Activated T-helper 9 cell treated with anti-CD3 and anti-CD28 coated beads, Interleukin-2, amount 50 U/mL, for 16 hours (primary cell): ENCODE data around the gene CACNG6.
A peak's percentile ranks its signal among the peaks of the same experiment; 100 is the strongest.
"Not testable (repeated sequence)": the region's sequence is repeated elsewhere in the genome, so short reads cannot be mapped to it uniquely, and the experiment has no call there.

Experiments
- DNase-seq: peaks from one replicate; pipeline ENCODE4 v3.0.0-alpha.2; 2020; ENCODE audit warnings: low read depth

The CACNG6 gene

DNA sequence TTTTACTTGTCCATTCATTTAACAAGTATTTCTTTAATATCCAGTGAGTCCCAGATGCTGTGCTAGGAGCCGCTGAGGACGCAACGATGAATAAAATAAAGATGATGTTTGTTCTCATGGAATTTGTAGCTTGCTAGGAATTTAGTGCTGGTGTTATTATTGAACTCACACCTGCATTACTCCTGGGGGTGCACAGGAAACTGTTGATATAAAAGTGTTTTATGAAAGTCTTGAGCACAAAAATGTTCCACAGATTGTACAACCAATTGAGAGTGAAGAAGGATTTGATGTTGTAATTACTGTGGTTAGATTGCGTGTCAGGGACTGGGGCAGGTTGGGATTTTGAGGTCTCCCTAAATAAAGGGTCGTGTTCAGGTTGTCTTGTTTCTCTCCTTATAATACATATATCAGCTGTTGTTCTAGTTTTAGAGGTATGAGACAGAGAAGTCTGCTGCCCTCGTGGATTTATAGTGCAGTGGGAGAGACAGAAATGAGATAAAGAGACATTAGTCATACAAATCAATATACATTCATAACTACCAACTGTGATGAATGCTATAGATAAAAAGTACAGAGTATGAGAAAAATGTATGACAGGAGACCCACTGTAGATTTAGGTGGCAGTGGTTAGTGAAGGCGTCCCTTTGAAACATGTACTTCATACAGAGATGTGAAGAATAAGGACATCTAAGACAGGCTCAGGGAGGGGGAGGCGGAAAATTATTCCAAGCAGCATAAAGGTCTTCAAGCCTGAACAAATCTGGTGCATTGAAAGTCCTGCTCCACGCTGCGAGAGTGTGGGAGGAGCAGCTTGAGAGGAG, 11.3 kb downstream of the CACNG6 start:
- DNase-seq, result no peak

- DNase-seq, result no peak
Observed at GRCh38 chr19:54009440-54009839, 18.0 kb downstream of the CACNG6 start.

GRCh38 chr19:54010474-54010873, 19.0 kb downstream of the CACNG6 start:
- no peak for DNase-seq

GRCh38 chr19:54011507-54012211, 20.2 kb downstream of the CACNG6 start:
- DNase-seq, result no peak

GRCh38 chr19:54013866-54014265, 22.4 kb downstream of the CACNG6 start:
- no peak for DNase-seq

GRCh38 chr19:54014920-54015560, 23.6 kb downstream of the CACNG6 start:
- no peak for DNase-seq

- DNase-seq, result no peak
Observed at GRCh38 chr19:54017261-54017660, 25.8 kb downstream of the CACNG6 start.

DNA sequence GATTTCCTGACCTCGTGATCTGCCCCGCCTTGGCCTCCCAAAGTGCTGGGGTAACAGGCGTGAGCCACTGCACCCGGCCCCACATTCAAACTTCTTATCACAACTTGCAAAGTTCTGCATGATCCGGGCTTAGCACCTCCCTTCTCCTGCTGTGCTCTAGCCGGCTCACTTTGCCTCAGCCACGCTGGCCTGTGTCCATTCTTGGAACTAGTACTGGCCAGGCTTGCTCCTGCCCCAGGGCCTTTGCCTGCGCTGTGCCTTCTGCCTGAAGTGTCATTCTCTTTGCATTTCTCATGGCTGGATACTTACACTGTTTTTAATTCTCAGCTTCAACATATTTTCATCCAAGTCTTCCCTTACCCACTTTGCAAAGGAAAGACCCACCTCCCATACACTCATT, 29.9 kb downstream of the CACNG6 start:
- no peak for DNase-seq

DNA sequence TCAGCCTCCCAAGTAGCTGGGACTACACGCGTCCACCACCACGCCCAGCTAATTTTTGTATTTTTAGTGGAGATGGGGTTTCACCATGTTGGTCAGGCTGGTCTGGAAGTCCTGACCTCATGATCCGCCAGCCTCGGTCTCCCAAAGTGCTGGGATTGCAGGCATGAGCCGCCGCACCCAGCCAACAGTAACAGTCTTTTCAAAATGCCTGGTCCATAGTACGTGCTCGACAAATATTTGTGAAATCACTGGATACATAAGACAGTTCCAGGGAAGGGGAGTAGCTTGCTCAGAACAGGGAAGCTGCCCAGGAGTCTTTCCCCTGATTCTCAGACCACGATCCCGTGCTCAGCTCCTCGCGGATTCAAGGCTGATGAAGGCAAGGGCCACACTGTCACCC, 30.5 kb downstream of the CACNG6 start:
- DNase-seq, result no peak

- no peak for DNase-seq
Observed at GRCh38 chr19:54023191-54023590, 31.8 kb downstream of the CACNG6 start.

DNA sequence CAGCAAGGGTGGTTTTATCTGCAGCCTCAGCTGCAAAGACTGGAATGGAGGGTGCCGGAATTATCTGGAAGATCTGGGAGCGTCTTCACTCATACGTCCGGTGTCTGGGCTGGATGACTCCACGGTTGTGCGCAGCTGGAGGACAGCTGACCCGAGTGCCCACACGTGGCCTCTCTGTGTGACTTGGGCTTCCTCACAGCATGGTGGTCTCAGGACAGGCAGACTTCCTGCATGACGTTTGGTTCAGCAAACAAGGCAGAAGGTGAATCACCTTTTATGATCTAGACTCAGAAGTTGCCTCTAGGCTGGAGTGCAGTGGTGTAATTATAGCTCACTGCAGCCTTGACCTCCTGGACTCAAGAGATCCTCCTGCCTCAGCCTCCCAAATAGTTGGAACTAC, 33.2 kb downstream of the CACNG6 start:
- no peak for DNase-seq

DNA sequence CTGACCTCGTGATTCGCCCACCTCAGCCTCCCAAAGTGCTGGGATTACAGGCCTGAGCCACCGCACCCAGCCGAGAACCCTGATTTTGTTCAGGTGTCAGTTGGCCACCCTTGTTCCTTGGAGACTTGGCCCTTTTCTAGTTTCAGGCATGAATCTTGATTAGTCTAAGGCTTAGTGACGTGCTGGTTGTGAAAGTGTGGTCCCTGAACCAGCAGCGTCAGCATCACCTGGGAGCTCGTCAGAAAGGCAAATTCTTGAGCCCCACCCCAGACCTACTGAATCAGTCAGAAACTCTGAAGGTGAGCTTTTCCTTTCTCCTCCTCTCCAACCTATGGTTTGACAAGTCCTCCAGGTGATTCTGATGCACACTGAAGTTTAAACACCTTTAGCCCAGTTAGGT, 35.2 kb downstream of the CACNG6 start:
- no peak for DNase-seq

DNA sequence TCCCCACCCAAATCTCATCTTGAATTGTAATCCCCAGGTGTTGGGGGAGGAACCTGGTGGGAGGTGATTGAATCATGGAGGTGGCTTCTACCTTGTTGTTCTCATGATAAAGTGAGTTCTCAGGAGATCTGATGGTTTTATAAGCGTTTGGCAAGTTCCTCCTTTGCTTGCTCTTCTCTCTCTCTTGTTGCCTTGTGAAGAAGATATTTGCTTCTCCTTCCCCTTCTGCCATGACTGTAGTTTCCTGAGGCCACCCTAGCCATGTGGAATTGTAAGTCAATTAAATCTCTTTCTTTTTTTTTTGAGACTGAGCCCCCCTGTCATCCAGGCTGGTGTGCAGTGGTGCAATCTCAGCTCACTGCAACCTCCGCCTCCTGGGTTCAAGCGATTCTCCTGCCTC, 37.9 kb downstream of the CACNG6 start:
- DNase-seq, result no peak

DNA sequence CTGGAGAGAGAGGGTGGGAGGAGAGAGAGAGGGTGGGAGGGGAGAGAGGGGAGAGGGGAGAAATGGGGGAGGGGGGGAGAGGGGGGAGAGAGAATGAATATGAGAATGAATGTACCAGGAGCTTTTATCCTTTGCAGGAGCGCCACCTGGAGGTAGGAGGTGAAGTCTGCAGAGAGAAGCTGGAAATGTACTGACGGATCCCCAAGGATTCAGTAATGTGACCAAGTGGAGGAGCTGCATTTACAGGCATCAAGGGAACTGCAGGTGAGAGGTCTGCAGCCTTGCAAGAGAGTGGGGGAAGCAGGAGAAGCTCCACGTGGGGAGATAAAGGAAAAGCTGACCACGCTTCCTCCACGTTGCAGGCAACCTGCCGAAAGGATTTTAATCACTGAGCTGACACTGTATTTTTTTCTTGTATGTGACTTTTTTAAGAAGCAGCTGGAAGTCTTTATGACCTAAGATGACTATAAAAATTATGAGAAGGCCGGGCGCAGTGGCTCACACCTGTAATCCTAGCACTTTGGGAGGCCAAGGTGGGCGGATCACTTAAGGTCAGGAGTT, 38.6 kb downstream of the CACNG6 start:
- DNase-seq, result peak; percentile 18

GRCh38 chr19:54030895-54031586, 39.6 kb downstream of the CACNG6 start:
- no peak for DNase-seq

GRCh38 chr19:54035215-54036178, 44.1 kb downstream of the CACNG6 start:
- no peak for DNase-seq

DNA sequence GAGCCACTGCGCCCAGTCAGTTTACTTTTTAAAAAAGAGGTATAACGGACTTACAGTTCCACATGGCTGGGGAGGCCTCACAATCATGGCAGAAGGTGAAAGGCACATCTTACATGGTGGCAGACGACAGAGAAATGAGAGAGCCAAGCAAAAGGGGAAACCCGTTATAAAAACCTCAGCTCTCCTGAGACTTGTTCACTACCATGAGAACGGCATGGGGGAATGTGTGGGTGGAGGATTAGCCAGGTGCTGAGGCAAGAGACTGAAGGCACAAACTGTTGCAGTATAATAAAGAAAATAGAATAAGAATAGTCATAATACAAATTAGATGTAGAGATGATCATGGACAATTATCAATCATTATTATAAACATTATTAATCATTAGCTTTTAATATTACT, 45.1 kb downstream of the CACNG6 start:
- DNase-seq, result not testable (repeated sequence)

- DNase-seq, result no peak
Observed at GRCh38 chr19:54040003-54040402, 48.6 kb downstream of the CACNG6 start.

DNA sequence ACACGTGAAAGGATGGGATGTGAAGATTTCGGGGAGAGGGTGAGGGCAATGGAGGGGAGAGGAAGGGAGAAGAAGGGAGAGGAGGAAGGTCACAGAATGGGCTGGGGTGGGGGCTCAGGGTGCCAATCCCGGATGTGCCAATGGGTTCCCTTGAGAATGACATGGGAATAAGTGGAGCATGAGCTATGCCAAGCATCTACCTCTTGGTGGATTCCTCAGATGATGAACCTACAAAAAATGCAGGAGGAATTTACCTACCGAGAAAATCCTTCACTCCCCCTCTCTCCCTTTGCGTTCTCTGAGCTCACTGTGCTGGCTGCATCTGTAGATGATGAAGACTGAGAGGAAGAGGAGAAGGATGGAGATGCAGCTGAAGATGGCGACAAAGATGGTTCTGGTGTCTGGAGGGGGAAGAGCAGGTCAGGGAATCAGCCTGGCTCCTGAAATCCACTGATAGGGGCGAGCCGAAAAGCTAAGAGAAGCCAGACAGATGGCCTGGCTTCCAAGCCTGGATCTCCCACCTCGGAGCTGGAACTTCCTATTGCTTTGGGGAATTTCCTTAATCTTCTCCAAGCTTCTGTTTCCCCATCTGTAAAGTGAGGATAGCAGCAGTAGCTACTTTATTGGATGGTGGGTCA, 50.7 kb downstream of the CACNG6 start:
- DNase-seq, result no peak

DNA sequence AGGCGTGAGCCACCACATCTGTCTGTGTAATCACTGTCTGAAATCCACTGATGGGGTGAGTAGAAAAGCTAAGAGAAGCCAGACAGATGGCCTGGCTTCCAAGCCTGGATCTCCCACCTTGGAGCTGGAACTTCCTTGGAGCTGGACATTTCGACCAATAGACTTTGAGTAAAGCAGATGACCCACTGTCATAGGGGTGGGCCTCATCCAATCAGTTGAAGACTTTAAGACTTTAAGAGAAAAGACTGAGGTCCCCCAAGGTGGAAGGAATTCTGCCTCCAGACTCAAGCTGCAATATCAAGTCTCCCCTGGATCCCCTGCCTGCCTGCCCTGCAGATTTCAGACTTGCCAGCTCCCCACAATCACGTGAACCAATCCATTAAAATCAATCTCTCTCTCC, 51.6 kb downstream of the CACNG6 start:
- no peak for DNase-seq
